Osteoblast (primary cell): ENCODE measurements around the gene PRKN. TPM values are rescaled to one million over a fixed set of nuclear protein-coding genes. Genes with fewer than 3 reads are reported as not detected.

ENCODE experiments used
- DNase-seq: peaks from one replicate; pipeline ENCODE4 v3.0.0; 2011; ENCODE audit warnings: low spot score, mixed read lengths; ENCODE audit not compliant: insufficient read length; ENCODE audit errors: missing footprints
- H2AFZ ChIP-seq: 2 replicates; pipeline ENCODE4 v1.6.0; 2011; ENCODE audit warnings: mild to moderate bottlenecking, low read length
- H3K27ac ChIP-seq: 2 replicates; pipeline ENCODE4 v1.5.1; 2011; ENCODE audit warnings: mild to moderate bottlenecking, low read depth, low read length, moderate library complexity
- H3K27me3 ChIP-seq: 2 replicates; pipeline ENCODE4 v1.6.0; 2012; ENCODE audit warnings: mild to moderate bottlenecking, control low read depth, inconsistent platforms, low read length, moderate library complexity; ENCODE audit not compliant: insufficient read depth
- H3K36me3 ChIP-seq: 2 replicates; pipeline ENCODE4 v1.5.1; 2011; ENCODE audit warnings: mild to moderate bottlenecking, low read length, control low read depth, moderate library complexity; ENCODE audit not compliant: insufficient read depth
- H3K4me1 ChIP-seq: 2 replicates; pipeline ENCODE4 v1.5.1; 2011; ENCODE audit warnings: mild to moderate bottlenecking, low read length, control low read depth, moderate library complexity; ENCODE audit not compliant: insufficient read depth
- H3K4me2 ChIP-seq: 2 replicates; pipeline ENCODE4 v1.6.0; 2011; ENCODE audit warnings: mild to moderate bottlenecking, low read length; ENCODE audit not compliant: insufficient read depth
- H3K4me3 ChIP-seq: fragments of 200-600 bp; sonication (generic); 3 replicates; pipeline ENCODE4 v1.5.1; 2012; ENCODE audit warnings: mild to moderate bottlenecking, low read length, inconsistent platforms; ENCODE audit not compliant: insufficient read depth
- H3K79me2 ChIP-seq: 2 replicates; pipeline ENCODE4 v1.6.0; 2012; ENCODE audit warnings: mild to moderate bottlenecking, low read length, control low read depth, inconsistent platforms; ENCODE audit not compliant: insufficient read depth
- H3K9me3 ChIP-seq: 2 replicates; pipeline ENCODE4 v1.5.1; 2011; ENCODE audit warnings: low read depth, low read length, control low read depth
- H4K20me1 ChIP-seq: 2 replicates; pipeline ENCODE4 v1.6.0; 2012; ENCODE audit warnings: mild to moderate bottlenecking, low read length, control low read depth; ENCODE audit not compliant: insufficient read depth
- CTCF ChIP-seq: IDR thresholded peaks from 2 replicates; pipeline ENCODE4 v1.5.1; 2011; ENCODE audit warnings: mild to moderate bottlenecking, low read depth, low read length, moderate library complexity; ENCODE audit errors: extremely low read depth
- total RNA-seq: library from RNA; depleted of rRNA; stranded (reverse); fragments of >200 nt; gene quantifications from 2 replicates; pipeline ENCODE4 v1.2.3, GENCODE V29; 2012

The PRKN gene
- total RNA-seq, 1 donor = 2.9 TPM

DNA sequence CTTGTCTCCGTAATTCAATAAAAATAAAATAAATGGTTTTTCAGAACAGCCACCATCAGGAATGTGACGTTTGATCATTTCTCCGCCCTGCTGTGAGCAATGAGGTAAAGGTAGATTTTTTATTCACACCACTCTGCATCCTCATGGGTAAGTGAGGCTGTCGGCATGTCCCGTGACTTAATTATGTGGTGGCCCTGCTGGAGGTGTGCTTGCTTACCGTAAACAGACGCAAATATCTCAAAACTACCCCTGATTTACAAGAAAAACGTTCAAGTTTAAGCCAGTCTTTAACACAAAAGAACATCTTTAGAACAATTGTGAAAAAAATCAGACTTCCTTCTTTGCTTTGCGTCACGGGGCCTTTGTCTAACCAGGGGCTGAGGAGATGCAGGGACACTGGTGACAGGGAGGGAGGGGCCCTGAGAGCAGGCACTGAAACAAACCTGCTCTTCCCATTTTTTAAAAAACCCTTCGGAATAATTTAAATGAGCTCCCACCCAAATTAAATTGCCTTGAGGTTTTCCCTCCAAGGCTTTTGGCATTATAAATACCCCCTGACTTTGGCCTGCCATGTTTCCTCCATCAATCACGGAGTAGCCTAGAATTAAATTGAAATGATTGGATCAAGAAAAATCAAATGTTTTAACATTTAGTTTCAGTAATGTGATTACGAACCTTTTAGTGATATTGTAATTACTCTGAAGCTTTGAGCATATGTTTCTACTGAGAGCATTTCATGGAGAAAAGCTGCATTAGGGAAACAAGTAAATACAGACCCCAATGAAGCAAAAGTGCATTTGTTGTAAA is 13.4 kb downstream of the PRKN start:
- Histone ChIP-seq H3K4me1 (no peaks in the 10 kb centered on the region), H3K36me3 (no peaks in the 10 kb centered on the region), H3K27ac (no peak overlapping the region), H3K4me3 (no peak overlapping the region), H3K9me3 (peaks cover 2% of the 10 kb centered on the region), H2AFZ (no peak overlapping the region), H4K20me1 (no peaks in the 10 kb centered on the region), H3K27me3 (no peaks in the 10 kb centered on the region), H3K4me2 (no peak overlapping the region), H3K79me2 (no peaks in the 10 kb centered on the region)
- no peak for DNase-seq
- no peak for TF ChIP-seq CTCF

- Histone ChIP-seq H3K27me3 (no peaks in the 10 kb centered on the region), H3K79me2 (no peaks in the 10 kb centered on the region), H2AFZ (no peak overlapping the region), H3K9me3 (peaks cover 2% of the 10 kb centered on the region), H3K36me3 (no peaks in the 10 kb centered on the region), H4K20me1 (no peaks in the 10 kb centered on the region), H3K4me3 (no peak overlapping the region), H3K27ac (no peak overlapping the region), H3K4me2 (no peak overlapping the region), H3K4me1 (no peaks in the 10 kb centered on the region)
- no peak for TF ChIP-seq CTCF
- DNase-seq = no peak
Measured at GRCh38 chr6:162712694-162713093, 14.9 kb downstream of the PRKN start.

DNA sequence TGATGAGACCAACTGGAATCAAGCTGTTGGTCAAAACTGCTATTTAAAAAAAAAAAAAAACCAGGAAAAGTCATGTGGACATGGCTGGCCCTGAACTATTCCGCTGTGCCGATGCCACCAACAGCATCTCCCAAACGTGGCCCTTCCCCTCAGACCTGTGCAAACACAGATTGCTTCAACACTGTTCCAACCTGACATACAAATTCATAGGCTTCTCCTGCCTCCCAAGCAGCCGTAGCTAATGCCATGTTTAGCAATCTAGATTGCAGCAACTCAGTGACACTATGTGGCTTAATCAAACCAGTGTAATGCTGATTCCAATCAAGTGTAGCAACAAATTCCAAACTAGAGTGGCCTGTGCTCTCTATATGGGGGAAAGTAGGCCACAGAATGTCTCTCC is 16.2 kb downstream of the PRKN start:
- no peak for TF ChIP-seq CTCF
- no peaks in the 10 kb centered on the region for H3K79me2 ChIP-seq

DNA sequence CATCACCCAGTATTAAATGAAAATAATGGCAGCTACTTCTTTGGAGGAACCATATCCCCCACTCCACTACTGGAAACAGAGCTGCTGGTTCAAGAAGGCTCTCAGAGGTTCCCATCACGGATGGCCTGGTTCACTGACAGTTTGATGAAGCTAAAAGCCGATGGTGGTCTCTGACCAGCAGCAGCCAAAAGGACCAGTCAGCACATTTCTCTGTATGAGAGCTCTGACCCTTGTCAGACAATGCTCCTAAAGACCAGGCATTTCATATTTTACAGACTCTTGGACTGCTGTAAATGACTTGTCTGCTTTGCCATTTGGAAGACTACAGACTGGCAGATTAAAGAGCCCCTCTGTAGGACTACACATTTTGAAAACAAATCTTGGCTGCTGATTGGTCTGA is 16.6 kb downstream of the PRKN start:
- Histone ChIP-seq H2AFZ (no peak overlapping the region), H3K4me2 (no peak overlapping the region), H4K20me1 (no peaks in the 10 kb centered on the region), H3K9me3 (peaks cover 2% of the 10 kb centered on the region), H3K36me3 (no peaks in the 10 kb centered on the region), H3K4me3 (no peak overlapping the region), H3K79me2 (no peaks in the 10 kb centered on the region), H3K27ac (no peak overlapping the region), H3K4me1 (no peaks in the 10 kb centered on the region), H3K27me3 (no peaks in the 10 kb centered on the region)
- TF ChIP-seq CTCF = no peak
- DNase-seq = no peak

More for the DNA sequence above, 16.2 kb downstream of the PRKN start:
- H3K4me1 ChIP-seq = no peaks in the 10 kb centered on the region
- H3K27me3 ChIP-seq = no peaks in the 10 kb centered on the region
- H3K27ac ChIP-seq = no peak overlapping the region
- DNase-seq = no peak
- peaks cover 2% of the 10 kb centered on the region for H3K9me3 ChIP-seq
- H2AFZ ChIP-seq = no peak overlapping the region
- no peaks in the 10 kb centered on the region for H4K20me1 ChIP-seq
- H3K36me3 ChIP-seq = no peaks in the 10 kb centered on the region
- no peak overlapping the region for H3K4me2 ChIP-seq
- no peak overlapping the region for H3K4me3 ChIP-seq
